ENCODE measurements around the gene WFDC2.

- TF ChIP-seq POLR2AphosphoS5 (IDR thresholded peaks at IDR 0.05; ENCODE audit: low read depth, low read length) = no peak
- TF ChIP-seq REST (IDR thresholded peaks at IDR 0.05; ENCODE audit: insufficient read depth in 1 of 2, low read depth in 2 of 2, low read length in 2 of 2) = no peak
- TF ChIP-seq TAF1 (IDR thresholded peaks at IDR 0.05; ENCODE audit: borderline replicate concordance, insufficient read depth, low read length) = no peak
- no peak for TF ChIP-seq FOXP2 (optimal IDR thresholded peaks at IDR 0.05; ENCODE audit: borderline replicate concordance, extremely low read depth, extremely low read length, insufficient read depth)
- TF ChIP-seq SIN3A (IDR thresholded peaks at IDR 0.05; ENCODE audit: borderline replicate concordance, insufficient read depth, low read length) = no peak
These were observed 19.6 kb downstream of the WFDC2 start for GRCh38 chr20:45489083-45489531.
